Measurements from ENCODE around the gene STXBP5. TPM values are rescaled to one million over a fixed set of nuclear protein-coding genes. Genes with fewer than 3 reads are reported as not detected.

STXBP5 gene
- total and polyA plus RNA-seq, 9 of the 15 experiments (the other 6 are each of a cell fraction or from before 2014, with no cell fraction given), result 23.3 to 172 (median 71.5) TPM

DNA sequence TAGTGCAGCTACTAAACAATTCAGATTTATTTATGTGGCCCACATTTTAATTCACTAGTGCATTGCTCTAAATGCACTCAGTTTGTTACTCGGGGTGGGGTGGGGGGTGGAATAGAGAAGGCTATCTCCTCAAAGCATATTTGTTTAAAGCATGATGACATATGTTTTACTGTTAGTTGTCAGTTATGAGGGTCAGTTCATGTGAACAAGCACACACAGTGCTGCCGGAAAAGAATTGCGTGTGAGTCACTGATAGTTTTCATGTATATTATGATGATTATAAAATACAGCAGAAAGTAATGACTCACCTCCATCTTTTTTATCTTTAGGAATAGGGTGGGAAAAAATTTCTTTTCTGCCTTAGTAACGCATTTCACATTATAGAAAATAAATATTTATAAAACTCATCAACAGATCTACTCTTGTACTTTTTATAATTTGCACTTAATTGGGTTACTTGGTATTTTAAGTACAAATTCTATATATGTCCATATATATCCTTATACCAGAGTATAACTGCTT is 42.2 kb upstream of the STXBP5 start (continued):
- TF ChIP-seq ZFP30 (CRISPR knock-in tag; IDR thresholded peaks at IDR 0.05; ENCODE audit: borderline replicate concordance) (no peak), CBX5 (IDR thresholded peaks at IDR 0.05; ENCODE audit: borderline replicate concordance, low read depth) (no peak), ZNF197 (CRISPR knock-in tag; IDR thresholded peaks at IDR 0.05; ENCODE audit: low read depth) (no peak), ARNT (IDR thresholded peaks at IDR 0.05) (peak; percentile 84 to 94), SMARCB1 (IDR thresholded peaks at IDR 0.05; ENCODE audit: insufficient read length, low read depth) (no peak), PTTG1 (tag; IDR thresholded peaks at IDR 0.05; ENCODE audit: low read depth) (no peak), FOSL1 (tag; conservative IDR thresholded peaks at IDR 0.05) (peak; percentile 98), SIRT6 (IDR thresholded peaks at IDR 0.05; ENCODE audit: low read depth, low read length) (no peak), NELFE (IDR thresholded peaks at IDR 0.05; ENCODE audit: insufficient read depth, insufficient read length) (no peak), ELF1 (tag; IDR thresholded peaks at IDR 0.05) (peak; percentile 53; the same call in 1 of the 2 replicates), TRIM28 (IDR thresholded peaks at IDR 0.05) (no peak; the same call in 1 of the 2 replicates), ZFPM2 (CRISPR knock-in tag; IDR thresholded peaks at IDR 0.05) (no peak), ASH1L (IDR thresholded peaks at IDR 0.05; ENCODE audit: borderline replicate concordance, low read depth, partially characterized antibody) (no peak), DIDO1 (tag; IDR thresholded peaks at IDR 0.05; ENCODE audit: low read depth) (no peak), NFATC3 (IDR thresholded peaks at IDR 0.05) (no peak)
- TF ChIP-seq, protein P1, sequence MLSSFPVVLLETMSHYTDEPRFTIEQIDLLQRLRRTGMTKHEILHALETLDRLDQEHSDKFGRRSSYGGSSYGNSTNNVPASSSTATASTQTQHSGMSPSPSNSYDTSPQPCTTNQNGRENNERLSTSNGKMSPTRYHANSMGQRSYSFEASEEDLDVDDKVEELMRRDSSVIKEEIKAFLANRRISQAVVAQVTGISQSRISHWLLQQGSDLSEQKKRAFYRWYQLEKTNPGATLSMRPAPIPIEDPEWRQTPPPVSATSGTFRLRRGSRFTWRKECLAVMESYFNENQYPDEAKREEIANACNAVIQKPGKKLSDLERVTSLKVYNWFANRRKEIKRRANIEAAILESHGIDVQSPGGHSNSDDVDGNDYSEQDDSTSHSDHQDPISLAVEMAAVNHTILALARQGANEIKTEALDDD (IDR thresholded peaks at IDR 0.05), result peak; percentile 70
- TF ChIP-seq, protein P2, sequence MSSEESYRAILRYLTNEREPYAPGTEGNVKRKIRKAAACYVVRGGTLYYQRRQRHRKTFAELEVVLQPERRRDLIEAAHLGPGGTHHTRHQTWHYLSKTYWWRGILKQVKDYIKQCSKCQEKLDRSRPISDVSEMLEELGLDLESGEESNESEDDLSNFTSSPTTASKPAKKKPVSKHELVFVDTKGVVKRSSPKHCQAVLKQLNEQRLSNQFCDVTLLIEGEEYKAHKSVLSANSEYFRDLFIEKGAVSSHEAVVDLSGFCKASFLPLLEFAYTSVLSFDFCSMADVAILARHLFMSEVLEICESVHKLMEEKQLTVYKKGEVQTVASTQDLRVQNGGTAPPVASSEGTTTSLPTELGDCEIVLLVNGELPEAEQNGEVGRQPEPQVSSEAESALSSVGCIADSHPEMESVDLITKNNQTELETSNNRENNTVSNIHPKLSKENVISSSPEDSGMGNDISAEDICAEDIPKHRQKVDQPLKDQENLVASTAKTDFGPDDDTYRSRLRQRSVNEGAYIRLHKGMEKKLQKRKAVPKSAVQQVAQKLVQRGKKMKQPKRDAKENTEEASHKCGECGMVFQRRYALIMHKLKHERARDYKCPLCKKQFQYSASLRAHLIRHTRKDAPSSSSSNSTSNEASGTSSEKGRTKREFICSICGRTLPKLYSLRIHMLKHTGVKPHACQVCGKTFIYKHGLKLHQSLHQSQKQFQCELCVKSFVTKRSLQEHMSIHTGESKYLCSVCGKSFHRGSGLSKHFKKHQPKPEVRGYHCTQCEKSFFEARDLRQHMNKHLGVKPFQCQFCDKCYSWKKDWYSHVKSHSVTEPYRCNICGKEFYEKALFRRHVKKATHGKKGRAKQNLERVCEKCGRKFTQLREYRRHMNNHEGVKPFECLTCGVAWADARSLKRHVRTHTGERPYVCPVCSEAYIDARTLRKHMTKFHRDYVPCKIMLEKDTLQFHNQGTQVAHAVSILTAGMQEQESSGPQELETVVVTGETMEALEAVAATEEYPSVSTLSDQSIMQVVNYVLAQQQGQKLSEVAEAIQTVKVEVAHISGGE (CRISPR knock-in tag; IDR thresholded peaks at IDR 0.05), result no peak
- TF ChIP-seq, protein P3, sequence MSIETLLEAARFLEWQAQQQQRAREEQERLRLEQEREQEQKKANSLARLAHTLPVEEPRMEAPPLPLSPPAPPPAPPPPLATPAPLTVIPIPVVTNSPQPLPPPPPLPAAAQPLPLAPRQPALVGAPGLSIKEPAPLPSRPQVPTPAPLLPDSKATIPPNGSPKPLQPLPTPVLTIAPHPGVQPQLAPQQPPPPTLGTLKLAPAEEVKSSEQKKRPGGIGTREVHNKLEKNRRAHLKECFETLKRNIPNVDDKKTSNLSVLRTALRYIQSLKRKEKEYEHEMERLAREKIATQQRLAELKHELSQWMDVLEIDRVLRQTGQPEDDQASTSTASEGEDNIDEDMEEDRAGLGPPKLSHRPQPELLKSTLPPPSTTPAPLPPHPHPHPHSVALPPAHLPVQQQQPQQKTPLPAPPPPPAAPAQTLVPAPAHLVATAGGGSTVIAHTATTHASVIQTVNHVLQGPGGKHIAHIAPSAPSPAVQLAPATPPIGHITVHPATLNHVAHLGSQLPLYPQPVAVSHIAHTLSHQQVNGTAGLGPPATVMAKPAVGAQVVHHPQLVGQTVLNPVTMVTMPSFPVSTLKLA (conservative IDR thresholded peaks at IDR 0.05), result peak; percentile 34 to 63; a peak in 3 of 4 replicates
- TF ChIP-seq, protein P4, sequence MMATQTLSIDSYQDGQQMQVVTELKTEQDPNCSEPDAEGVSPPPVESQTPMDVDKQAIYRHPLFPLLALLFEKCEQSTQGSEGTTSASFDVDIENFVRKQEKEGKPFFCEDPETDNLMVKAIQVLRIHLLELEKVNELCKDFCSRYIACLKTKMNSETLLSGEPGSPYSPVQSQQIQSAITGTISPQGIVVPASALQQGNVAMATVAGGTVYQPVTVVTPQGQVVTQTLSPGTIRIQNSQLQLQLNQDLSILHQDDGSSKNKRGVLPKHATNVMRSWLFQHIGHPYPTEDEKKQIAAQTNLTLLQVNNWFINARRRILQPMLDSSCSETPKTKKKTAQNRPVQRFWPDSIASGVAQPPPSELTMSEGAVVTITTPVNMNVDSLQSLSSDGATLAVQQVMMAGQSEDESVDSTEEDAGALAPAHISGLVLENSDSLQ (IDR thresholded peaks at IDR 0.05), result peak; percentile 94
- TF ChIP-seq, protein P5, sequence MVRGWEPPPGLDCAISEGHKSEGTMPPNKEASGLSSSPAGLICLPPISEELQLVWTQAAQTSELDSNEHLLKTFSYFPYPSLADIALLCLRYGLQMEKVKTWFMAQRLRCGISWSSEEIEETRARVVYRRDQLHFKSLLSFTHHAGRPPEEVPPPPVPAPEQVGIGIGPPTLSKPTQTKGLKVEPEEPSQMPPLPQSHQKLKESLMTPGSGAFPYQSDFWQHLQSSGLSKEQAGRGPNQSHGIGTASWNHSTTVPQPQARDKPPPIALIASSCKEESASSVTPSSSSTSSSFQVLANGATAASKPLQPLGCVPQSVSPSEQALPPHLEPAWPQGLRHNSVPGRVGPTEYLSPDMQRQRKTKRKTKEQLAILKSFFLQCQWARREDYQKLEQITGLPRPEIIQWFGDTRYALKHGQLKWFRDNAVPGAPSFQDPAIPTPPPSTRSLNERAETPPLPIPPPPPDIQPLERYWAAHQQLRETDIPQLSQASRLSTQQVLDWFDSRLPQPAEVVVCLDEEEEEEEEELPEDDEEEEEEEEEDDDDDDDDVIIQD (CRISPR knock-in tag; IDR thresholded peaks at IDR 0.05), result no peak

Data from K562 (cell line).